Measurements from ENCODE around the gene ISCU.

Gene ISCU

DNA sequence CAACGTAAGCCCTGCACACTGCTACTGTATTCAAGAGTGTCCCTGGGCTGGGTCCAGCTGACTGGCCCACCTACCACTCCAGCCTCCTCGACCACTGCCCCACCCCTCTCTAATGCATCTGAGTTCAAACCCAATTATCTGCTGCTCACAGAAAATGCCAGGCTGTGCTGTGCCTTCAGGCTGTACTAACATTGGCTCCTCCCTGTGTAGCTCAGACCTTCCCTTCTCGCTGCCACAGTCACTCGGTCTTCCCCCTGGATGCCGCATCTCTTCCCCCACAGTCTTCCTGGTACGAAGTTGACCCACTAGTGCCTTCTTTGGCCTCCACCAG is 35.3 kb upstream of the ISCU start:
- TF ChIP-seq, protein P1, sequence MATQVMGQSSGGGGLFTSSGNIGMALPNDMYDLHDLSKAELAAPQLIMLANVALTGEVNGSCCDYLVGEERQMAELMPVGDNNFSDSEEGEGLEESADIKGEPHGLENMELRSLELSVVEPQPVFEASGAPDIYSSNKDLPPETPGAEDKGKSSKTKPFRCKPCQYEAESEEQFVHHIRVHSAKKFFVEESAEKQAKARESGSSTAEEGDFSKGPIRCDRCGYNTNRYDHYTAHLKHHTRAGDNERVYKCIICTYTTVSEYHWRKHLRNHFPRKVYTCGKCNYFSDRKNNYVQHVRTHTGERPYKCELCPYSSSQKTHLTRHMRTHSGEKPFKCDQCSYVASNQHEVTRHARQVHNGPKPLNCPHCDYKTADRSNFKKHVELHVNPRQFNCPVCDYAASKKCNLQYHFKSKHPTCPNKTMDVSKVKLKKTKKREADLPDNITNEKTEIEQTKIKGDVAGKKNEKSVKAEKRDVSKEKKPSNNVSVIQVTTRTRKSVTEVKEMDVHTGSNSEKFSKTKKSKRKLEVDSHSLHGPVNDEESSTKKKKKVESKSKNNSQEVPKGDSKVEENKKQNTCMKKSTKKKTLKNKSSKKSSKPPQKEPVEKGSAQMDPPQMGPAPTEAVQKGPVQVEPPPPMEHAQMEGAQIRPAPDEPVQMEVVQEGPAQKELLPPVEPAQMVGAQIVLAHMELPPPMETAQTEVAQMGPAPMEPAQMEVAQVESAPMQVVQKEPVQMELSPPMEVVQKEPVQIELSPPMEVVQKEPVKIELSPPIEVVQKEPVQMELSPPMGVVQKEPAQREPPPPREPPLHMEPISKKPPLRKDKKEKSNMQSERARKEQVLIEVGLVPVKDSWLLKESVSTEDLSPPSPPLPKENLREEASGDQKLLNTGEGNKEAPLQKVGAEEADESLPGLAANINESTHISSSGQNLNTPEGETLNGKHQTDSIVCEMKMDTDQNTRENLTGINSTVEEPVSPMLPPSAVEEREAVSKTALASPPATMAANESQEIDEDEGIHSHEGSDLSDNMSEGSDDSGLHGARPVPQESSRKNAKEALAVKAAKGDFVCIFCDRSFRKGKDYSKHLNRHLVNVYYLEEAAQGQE (IDR thresholded peaks at IDR 0.05; ENCODE audit: insufficient read depth in 1 of 2, low read depth in 2 of 2, low read length in 2 of 2): no peak
- TF ChIP-seq SIN3A (IDR thresholded peaks at IDR 0.05; ENCODE audit: borderline replicate concordance, insufficient read depth, low read length): no peak
- no peak for TF ChIP-seq POLR2AphosphoS5 (IDR thresholded peaks at IDR 0.05; ENCODE audit: low read depth, low read length)
- TF ChIP-seq FOXP2 (optimal IDR thresholded peaks at IDR 0.05; ENCODE audit: borderline replicate concordance, extremely low read depth, extremely low read length, insufficient read depth): no peak
- TF ChIP-seq TAF1 (IDR thresholded peaks at IDR 0.05; ENCODE audit: borderline replicate concordance, insufficient read depth, low read length): no peak

- TF ChIP-seq TAF1 (IDR thresholded peaks at IDR 0.05; ENCODE audit: borderline replicate concordance, insufficient read depth, low read length) (no peak), FOXP2 (optimal IDR thresholded peaks at IDR 0.05; ENCODE audit: borderline replicate concordance, extremely low read depth, extremely low read length, insufficient read depth) (no peak), POLR2AphosphoS5 (IDR thresholded peaks at IDR 0.05; ENCODE audit: low read depth, low read length) (no peak), SIN3A (IDR thresholded peaks at IDR 0.05; ENCODE audit: borderline replicate concordance, insufficient read depth, low read length) (no peak)
- TF ChIP-seq, protein P1 (IDR thresholded peaks at IDR 0.05; ENCODE audit: insufficient read depth in 1 of 2, low read depth in 2 of 2, low read length in 2 of 2): no peak
Observed at GRCh38 chr12:108530161-108530560, 32.2 kb upstream of the ISCU start.

DNA sequence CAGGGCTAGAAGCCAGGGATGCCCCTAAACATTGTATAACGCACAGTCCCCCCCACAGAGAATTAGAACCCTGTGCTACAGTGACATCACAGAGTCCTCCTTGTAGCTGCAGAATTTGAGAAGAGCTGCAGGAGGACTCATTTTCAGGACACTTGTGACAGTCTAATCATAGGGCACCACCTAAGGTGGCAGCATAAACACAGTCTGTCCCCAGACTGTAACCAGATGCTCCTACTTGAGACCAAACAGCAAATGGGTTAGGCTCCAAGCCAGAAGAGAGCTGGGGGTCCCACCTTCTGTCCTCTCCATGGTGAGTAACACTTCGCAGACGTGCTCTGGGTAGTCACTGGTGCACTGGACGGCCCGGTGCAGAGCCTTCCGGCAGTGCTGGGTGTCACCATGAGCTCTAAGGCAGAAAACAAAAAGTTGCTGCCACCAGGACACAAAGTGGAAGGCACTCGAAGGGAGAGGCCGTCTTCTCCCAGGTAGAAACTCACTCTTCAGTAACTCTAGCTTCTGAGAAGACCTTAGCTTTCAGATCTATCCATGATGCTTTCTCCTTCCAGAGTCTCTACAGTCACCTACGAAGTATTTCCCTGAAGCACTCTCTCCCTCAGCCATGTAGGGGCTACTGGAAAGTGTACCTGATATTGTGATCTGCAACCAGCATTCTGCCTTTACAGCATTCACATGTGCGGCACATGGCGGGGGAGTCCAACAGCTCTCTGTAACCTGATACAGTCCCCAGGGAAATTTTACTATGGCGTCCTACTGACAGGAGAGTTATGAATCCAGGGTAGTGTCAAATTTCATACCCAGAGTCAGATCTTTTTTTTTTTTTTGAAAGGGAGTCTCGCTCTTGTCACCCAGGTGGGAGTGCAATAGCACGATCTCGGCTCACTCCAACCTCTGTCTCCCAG is 30.2 kb upstream of the ISCU start:
- TF ChIP-seq FOXP2 (optimal IDR thresholded peaks at IDR 0.05; ENCODE audit: borderline replicate concordance, extremely low read depth, extremely low read length, insufficient read depth) (no peak), TAF1 (IDR thresholded peaks at IDR 0.05; ENCODE audit: borderline replicate concordance, insufficient read depth, low read length) (no peak), POLR2AphosphoS5 (IDR thresholded peaks at IDR 0.05; ENCODE audit: low read depth, low read length) (no peak), SIN3A (IDR thresholded peaks at IDR 0.05; ENCODE audit: borderline replicate concordance, insufficient read depth, low read length) (no peak)
- TF ChIP-seq, protein P1 (IDR thresholded peaks at IDR 0.05; ENCODE audit: insufficient read depth in 1 of 2, low read depth in 2 of 2, low read length in 2 of 2): no peak

- no peak for TF ChIP-seq SIN3A (IDR thresholded peaks at IDR 0.05; ENCODE audit: borderline replicate concordance, insufficient read depth, low read length)
- TF ChIP-seq TAF1 (IDR thresholded peaks at IDR 0.05; ENCODE audit: borderline replicate concordance, insufficient read depth, low read length): no peak
- TF ChIP-seq, protein P1 (IDR thresholded peaks at IDR 0.05; ENCODE audit: insufficient read depth in 1 of 2, low read depth in 2 of 2, low read length in 2 of 2): no peak
- no peak for TF ChIP-seq FOXP2 (optimal IDR thresholded peaks at IDR 0.05; ENCODE audit: borderline replicate concordance, extremely low read depth, extremely low read length, insufficient read depth)
- no peak for TF ChIP-seq POLR2AphosphoS5 (IDR thresholded peaks at IDR 0.05; ENCODE audit: low read depth, low read length)
Observed at GRCh38 chr12:108538146-108538545, 24.2 kb upstream of the ISCU start.
